ENCODE results near the gene RAB40AL.
"Not testable (repeated sequence)": the region's sequence is repeated elsewhere in the genome, so short reads cannot be mapped to it uniquely, and the experiment has no call there.

RAB40AL gene

GRCh38 chrX:102959471-102959870 is 22.4 kb downstream of the RAB40AL start:
- H3K4me1 ChIP-seq (ENCODE audit: control insufficient read depth, insufficient read depth, low read length): no peaks in the 10 kb centered on the region
- no peaks in the 10 kb centered on the region for H3K9me3 ChIP-seq (ENCODE audit: control insufficient read depth, insufficient read depth, low read length)
- DNase-seq (ENCODE audit: low read depth, low spot score): no peak
- H3K4me3 ChIP-seq (ENCODE audit: low read length): no peak overlapping the region
- H3K27me3 ChIP-seq (ENCODE audit: control insufficient read depth, insufficient read depth, low read length): no peaks in the 10 kb centered on the region
- no peak overlapping the region for H3K27ac ChIP-seq (ENCODE audit: low read length)
- WGBS (ENCODE audit: insufficient coverage, insufficient read length): no CpG with 5 or more reads among the region's 4 CpGs
- H3K36me3 ChIP-seq (ENCODE audit: control insufficient read depth, insufficient read depth, low read length): no peaks in the 10 kb centered on the region

GRCh38 chrX:102963955-102964354 is 26.9 kb downstream of the RAB40AL start:
- Histone ChIP-seq H3K36me3 (ENCODE audit: control insufficient read depth, insufficient read depth, low read length) (no peaks in the 10 kb centered on the region), H3K27me3 (ENCODE audit: control insufficient read depth, insufficient read depth, low read length) (no peaks in the 10 kb centered on the region), H3K9me3 (ENCODE audit: control insufficient read depth, insufficient read depth, low read length) (no peaks in the 10 kb centered on the region), H3K4me1 (ENCODE audit: control insufficient read depth, insufficient read depth, low read length) (no peaks in the 10 kb centered on the region), H3K4me3 (ENCODE audit: low read length) (no peak overlapping the region), H3K27ac (ENCODE audit: low read length) (no peak overlapping the region)
- WGBS (ENCODE audit: insufficient coverage, insufficient read length): no CpG with 5 or more reads among the region's 1 CpG
- no peak for DNase-seq (ENCODE audit: low read depth, low spot score)

- Histone ChIP-seq H3K4me1 (ENCODE audit: control insufficient read depth, insufficient read depth, low read length) (no peaks in the 10 kb centered on the region), H3K9me3 (ENCODE audit: control insufficient read depth, insufficient read depth, low read length) (no peaks in the 10 kb centered on the region), H3K27ac (ENCODE audit: low read length) (no peak overlapping the region), H3K4me3 (ENCODE audit: low read length) (no peak overlapping the region), H3K36me3 (ENCODE audit: control insufficient read depth, insufficient read depth, low read length) (no peaks in the 10 kb centered on the region), H3K27me3 (ENCODE audit: control insufficient read depth, insufficient read depth, low read length) (no peaks in the 10 kb centered on the region)
- no CpG with 5 or more reads among the region's 1 CpG for WGBS (ENCODE audit: insufficient coverage, insufficient read length)
- no peak for DNase-seq (ENCODE audit: low read depth, low spot score)
These were observed 27.9 kb downstream of the RAB40AL start for GRCh38 chrX:102964940-102965339.

GRCh38 chrX:102966701-102967100 is 29.6 kb downstream of the RAB40AL start:
- H3K27me3 ChIP-seq (ENCODE audit: control insufficient read depth, insufficient read depth, low read length): no peaks in the 10 kb centered on the region
- no peaks in the 10 kb centered on the region for H3K4me1 ChIP-seq (ENCODE audit: control insufficient read depth, insufficient read depth, low read length)
- no peak overlapping the region for H3K27ac ChIP-seq (ENCODE audit: low read length)
- no CpG with 5 or more reads among the region's 3 CpGs for WGBS (ENCODE audit: insufficient coverage, insufficient read length)
- DNase-seq (ENCODE audit: low read depth, low spot score): no peak
- H3K4me3 ChIP-seq (ENCODE audit: low read length): no peak overlapping the region
- H3K9me3 ChIP-seq (ENCODE audit: control insufficient read depth, insufficient read depth, low read length): no peaks in the 10 kb centered on the region
- H3K36me3 ChIP-seq (ENCODE audit: control insufficient read depth, insufficient read depth, low read length): no peaks in the 10 kb centered on the region

- no CpG with 5 or more reads among the region's 2 CpGs for WGBS (ENCODE audit: insufficient coverage, insufficient read length)
- Histone ChIP-seq H3K4me3 (ENCODE audit: low read length) (no peak overlapping the region), H3K36me3 (ENCODE audit: control insufficient read depth, insufficient read depth, low read length) (no peaks in the 10 kb centered on the region), H3K9me3 (ENCODE audit: control insufficient read depth, insufficient read depth, low read length) (no peaks in the 10 kb centered on the region; the same call in 1 of the 2 replicates), H3K27me3 (ENCODE audit: control insufficient read depth, insufficient read depth, low read length) (no peaks in the 10 kb centered on the region), H3K27ac (ENCODE audit: low read length) (no peak overlapping the region), H3K4me1 (ENCODE audit: control insufficient read depth, insufficient read depth, low read length) (no peaks in the 10 kb centered on the region)
- DNase-seq (ENCODE audit: low read depth, low spot score): no peak
These were observed 31.1 kb downstream of the RAB40AL start for GRCh38 chrX:102968216-102968615.

GRCh38 chrX:102971536-102971935 is 34.5 kb downstream of the RAB40AL start:
- not testable (repeated sequence) for DNase-seq (ENCODE audit: low read depth, low spot score); H3K4me1 ChIP-seq (ENCODE audit: control insufficient read depth, insufficient read depth, low read length); H3K27ac ChIP-seq (ENCODE audit: low read length); H3K36me3 ChIP-seq (ENCODE audit: control insufficient read depth, insufficient read depth, low read length); H3K9me3 ChIP-seq (ENCODE audit: control insufficient read depth, insufficient read depth, low read length); H3K27me3 ChIP-seq (ENCODE audit: control insufficient read depth, insufficient read depth, low read length); H3K4me3 ChIP-seq (ENCODE audit: low read length)

GRCh38 chrX:102975016-102975415 is 37.9 kb downstream of the RAB40AL start:
- H3K4me1 ChIP-seq (ENCODE audit: control insufficient read depth, insufficient read depth, low read length): no peaks in the 10 kb centered on the region
- no peaks in the 10 kb centered on the region for H3K27me3 ChIP-seq (ENCODE audit: control insufficient read depth, insufficient read depth, low read length)
- no peak overlapping the region for H3K27ac ChIP-seq (ENCODE audit: low read length)
- H3K4me3 ChIP-seq (ENCODE audit: low read length): no peak overlapping the region
- H3K9me3 ChIP-seq (ENCODE audit: control insufficient read depth, insufficient read depth, low read length): no peaks in the 10 kb centered on the region; the same call in 1 of the 2 replicates
- WGBS (ENCODE audit: insufficient coverage, insufficient read length): no CpG with 5 or more reads among the region's 2 CpGs
- DNase-seq (ENCODE audit: low read depth, low spot score): no peak
- no peaks in the 10 kb centered on the region for H3K36me3 ChIP-seq (ENCODE audit: control insufficient read depth, insufficient read depth, low read length)

- Histone ChIP-seq H3K27me3 (ENCODE audit: control insufficient read depth, insufficient read depth, low read length) (no peaks in the 10 kb centered on the region), H3K4me1 (ENCODE audit: control insufficient read depth, insufficient read depth, low read length) (no peaks in the 10 kb centered on the region), H3K4me3 (ENCODE audit: low read length) (no peak overlapping the region), H3K9me3 (ENCODE audit: control insufficient read depth, insufficient read depth, low read length) (no peaks in the 10 kb centered on the region; the same call in 1 of the 2 replicates), H3K36me3 (ENCODE audit: control insufficient read depth, insufficient read depth, low read length) (no peaks in the 10 kb centered on the region), H3K27ac (ENCODE audit: low read length) (no peak overlapping the region)
- WGBS (ENCODE audit: insufficient coverage, insufficient read length): no CpG with 5 or more reads among the region's 1 CpG
- no peak for DNase-seq (ENCODE audit: low read depth, low spot score)
These were observed 39.2 kb downstream of the RAB40AL start for GRCh38 chrX:102976286-102976685.

GRCh38 chrX:102976793-102977495 is 39.9 kb downstream of the RAB40AL start:
- Histone ChIP-seq H3K27me3 (ENCODE audit: control insufficient read depth, insufficient read depth, low read length) (no peaks in the 10 kb centered on the region), H3K4me1 (ENCODE audit: control insufficient read depth, insufficient read depth, low read length) (no peaks in the 10 kb centered on the region), H3K27ac (ENCODE audit: low read length) (no peak overlapping the region), H3K4me3 (ENCODE audit: low read length) (no peak overlapping the region), H3K36me3 (ENCODE audit: control insufficient read depth, insufficient read depth, low read length) (no peaks in the 10 kb centered on the region), H3K9me3 (ENCODE audit: control insufficient read depth, insufficient read depth, low read length) (no peaks in the 10 kb centered on the region; the same call in 1 of the 2 replicates)
- no peak for DNase-seq (ENCODE audit: low read depth, low spot score)
- WGBS (ENCODE audit: insufficient coverage, insufficient read length): no CpG with 5 or more reads among the region's 4 CpGs

- no peak overlapping the region for H3K4me3 ChIP-seq (ENCODE audit: low read length)
- no peaks in the 10 kb centered on the region for H3K27me3 ChIP-seq (ENCODE audit: control insufficient read depth, insufficient read depth, low read length)
- no peaks in the 10 kb centered on the region for H3K4me1 ChIP-seq (ENCODE audit: control insufficient read depth, insufficient read depth, low read length)
- H3K36me3 ChIP-seq (ENCODE audit: control insufficient read depth, insufficient read depth, low read length): no peaks in the 10 kb centered on the region
- no peak overlapping the region for H3K27ac ChIP-seq (ENCODE audit: low read length)
- DNase-seq (ENCODE audit: low read depth, low spot score): no peak
- no CpG with 5 or more reads among the region's 9 CpGs for WGBS (ENCODE audit: insufficient coverage, insufficient read length)
- no peaks in the 10 kb centered on the region for H3K9me3 ChIP-seq (ENCODE audit: control insufficient read depth, insufficient read depth, low read length)
These were observed 41.5 kb downstream of the RAB40AL start for GRCh38 chrX:102978594-102978993.

GRCh38 chrX:102979536-102979935 is 42.5 kb downstream of the RAB40AL start:
- Histone ChIP-seq H3K9me3 (ENCODE audit: control insufficient read depth, insufficient read depth, low read length) (no peaks in the 10 kb centered on the region), H3K4me3 (ENCODE audit: low read length) (no peak overlapping the region), H3K4me1 (ENCODE audit: control insufficient read depth, insufficient read depth, low read length) (no peaks in the 10 kb centered on the region), H3K36me3 (ENCODE audit: control insufficient read depth, insufficient read depth, low read length) (no peaks in the 10 kb centered on the region), H3K27ac (ENCODE audit: low read length) (no peak overlapping the region), H3K27me3 (ENCODE audit: control insufficient read depth, insufficient read depth, low read length) (no peaks in the 10 kb centered on the region)
- no CpG with 5 or more reads among the region's 2 CpGs for WGBS (ENCODE audit: insufficient coverage, insufficient read length)
- no peak for DNase-seq (ENCODE audit: low read depth, low spot score)

All from iPS DF 6.9 (cell line).